Smooth muscle cell (in vitro differentiated cells): ENCODE measurements around the gene TEX38. TPM values are rescaled to one million over a fixed set of nuclear protein-coding genes. Genes with fewer than 3 reads are reported as not detected.

Experiments used
- DNase-seq: peaks from one replicate; lab custom pipeline; 2025; ENCODE audit not compliant: unreplicated experiment; lab: John Stamatoyannopoulos, UW
- H2AFZ ChIP-seq: fragments of 200-600 bp; sonication (generic); 2 replicates; pipeline ENCODE4 v1.6.0; 2016; ENCODE audit warnings: antibody characterized with exemption, low read depth, mild to moderate bottlenecking
- H3F3A ChIP-seq: fragments of 200-600 bp; sonication (generic); 2 replicates; pipeline ENCODE4 v1.6.0; 2017; ENCODE audit warnings: antibody characterized with exemption, low read depth
- H3K27ac ChIP-seq: fragments of 200-600 bp; sonication (generic); 2 replicates; pipeline ENCODE4 v1.5.1; 2016; ENCODE audit warnings: low read depth, mild to moderate bottlenecking
- H3K27me3 ChIP-seq: fragments of 200-600 bp; sonication (generic); 2 replicates; pipeline ENCODE4 v1.6.1; 2016; ENCODE audit warnings: low read depth, mild to moderate bottlenecking
- H3K36me3 ChIP-seq: fragments of 200-600 bp; sonication (generic); 2 replicates; pipeline ENCODE4 v1.5.1; 2016; ENCODE audit warnings: low read depth
- H3K4me1 ChIP-seq: fragments of 200-600 bp; sonication (generic); 2 replicates; pipeline ENCODE4 v1.5.1; 2016; ENCODE audit warnings: low read depth
- H3K4me2 ChIP-seq: fragments of 200-600 bp; sonication (generic); 2 replicates; pipeline ENCODE4 v1.6.0; 2016; ENCODE audit warnings: mild to moderate bottlenecking
- H3K4me3 ChIP-seq: fragments of 200-600 bp; sonication (generic); 2 replicates; pipeline ENCODE4 v1.5.1; 2016; ENCODE audit warnings: mild to moderate bottlenecking
- H3K79me2 ChIP-seq: fragments of 200-600 bp; sonication (generic); 2 replicates; pipeline ENCODE4 v1.6.0; 2016; ENCODE audit warnings: low read depth, mild to moderate bottlenecking
- H3K9ac ChIP-seq: fragments of 200-600 bp; sonication (generic); 2 replicates; pipeline ENCODE4 v1.6.0; 2016; ENCODE audit warnings: low read depth
- H3K9me3 ChIP-seq: fragments of 200-600 bp; sonication (generic); replicated peaks from 2 replicates; pipeline ENCODE4 v1.5.1; 2016; ENCODE audit warnings: low read depth
- H4K20me1 ChIP-seq: fragments of 200-600 bp; sonication (generic); 2 replicates; pipeline ENCODE4 v1.6.0; 2016; ENCODE audit warnings: low read depth
- CTCF ChIP-seq: fragments of 200-600 bp; sonication (generic); IDR thresholded peaks from 2 replicates; pipeline ENCODE4 v1.5.1; 2017; ENCODE audit warnings: borderline replicate concordance, mild to moderate bottlenecking, antibody characterized with exemption; ENCODE audit not compliant: insufficient read depth, poor library complexity, severe bottlenecking
- WGBS: methylation state at CpG from one replicate; pipeline ENCODE4 v1.1.7; 2016; ENCODE audit warnings: low lambda C conversion rate; 5-methylcytosine and 5-hydroxymethylcytosine counted together
- polyA plus RNA-seq: library from polyadenylated mRNA; unstranded; fragments of >200 nt; fragmentation: Nextera tagmentation; extraction: Ambion mirVana; gene quantifications from 2 replicates; pipeline ENCODE4 v1.2.1, GENCODE V29; 2016
- total RNA-seq: library from RNA; depleted of rRNA; stranded (reverse); fragments of >200 nt; gene quantifications from 2 replicates; pipeline ENCODE4 v1.2.3, GENCODE V29; 2014

The TEX38 gene
- total and polyA plus RNA-seq, 2 experiments from 2014 or later, result not detected

- Histone ChIP-seq H4K20me1 (no peaks in the 10 kb centered on the region), H3K4me2 (peak overlapping the region; percentile 3), H3K27me3 (no peaks in the 10 kb centered on the region), H3K79me2 (no peaks in the 10 kb centered on the region), H3K9ac (no peak overlapping the region), H3K4me3 (no peak overlapping the region), H3K4me1 (no peaks in the 10 kb centered on the region), H3F3A (no peaks in the 10 kb centered on the region), H3K9me3 (no peaks in the 10 kb centered on the region), H3K27ac (peak overlapping the region; percentile 65), H3K36me3 (no peaks in the 10 kb centered on the region), H2AFZ (no peak overlapping the region)
- no peak for DNase-seq
- no peak for TF ChIP-seq CTCF
Observed at GRCh38 chr1:46643368-46643775, 28.3 kb upstream of the TEX38 start.

DNA sequence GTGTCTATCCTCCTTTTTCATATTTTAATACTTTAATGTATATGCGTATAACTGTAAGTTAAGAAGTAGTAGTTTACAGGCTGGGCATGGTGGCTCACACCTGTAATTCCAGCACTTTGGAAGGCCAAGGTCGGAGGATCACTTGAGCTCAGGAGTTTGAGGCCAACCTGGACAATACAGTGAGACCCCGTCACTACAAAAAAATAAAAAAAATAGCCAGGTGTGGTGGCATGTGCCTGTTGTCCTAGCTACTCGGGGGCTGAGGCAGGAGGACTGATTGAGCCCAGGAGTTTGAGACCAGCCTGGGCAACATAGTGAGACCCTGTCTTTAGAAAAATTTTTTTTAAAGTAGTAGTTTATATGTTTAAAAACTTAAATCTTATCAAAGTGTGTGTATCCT is 25.8 kb upstream of the TEX38 start:
- no peaks in the 10 kb centered on the region for H4K20me1 ChIP-seq
- TF ChIP-seq CTCF, result no peak
- H3K4me1 ChIP-seq, result no peaks in the 10 kb centered on the region
- 97% methylated on average over 4 of the region's 4 CpGs for WGBS
- H3K27me3 ChIP-seq, result no peaks in the 10 kb centered on the region
- peaks cover 12% of the 10 kb centered on the region for H3K36me3 ChIP-seq
- no peaks in the 10 kb centered on the region for H3K9me3 ChIP-seq
- no peaks in the 10 kb centered on the region for H3F3A ChIP-seq
- no peak overlapping the region for H3K4me3 ChIP-seq
- no peak for DNase-seq
- no peaks in the 10 kb centered on the region for H3K79me2 ChIP-seq
- H2AFZ ChIP-seq, result no peak overlapping the region
- H3K9ac ChIP-seq, result no peak overlapping the region
- H3K4me2 ChIP-seq, result no peak overlapping the region
- H3K27ac ChIP-seq, result no peak overlapping the region

DNA sequence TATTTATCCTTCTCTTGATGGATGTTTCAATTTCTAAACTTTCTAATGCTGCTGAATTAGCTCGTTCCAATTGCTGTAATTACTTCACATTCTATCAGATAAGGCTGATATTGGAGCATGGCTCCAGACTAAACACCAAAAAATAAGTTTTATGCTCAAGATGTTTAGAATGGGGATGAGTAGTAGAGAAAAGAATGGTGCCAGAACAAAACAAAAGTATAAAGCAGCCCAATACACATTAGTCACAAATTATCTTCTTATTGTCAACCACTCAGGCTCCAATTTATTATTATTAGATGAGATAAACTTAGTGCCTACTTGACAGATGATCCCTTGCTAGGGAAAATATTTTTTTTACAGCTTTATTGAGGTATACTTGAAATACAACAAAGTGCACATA is 25.3 kb upstream of the TEX38 start:
- Histone ChIP-seq H4K20me1 (no peaks in the 10 kb centered on the region), H3K79me2 (no peaks in the 10 kb centered on the region), H2AFZ (no peak overlapping the region), H3K4me1 (no peaks in the 10 kb centered on the region), H3K36me3 (peaks cover 12% of the 10 kb centered on the region), H3K27me3 (no peaks in the 10 kb centered on the region), H3K27ac (no peak overlapping the region), H3K4me3 (no peak overlapping the region), H3K9me3 (no peaks in the 10 kb centered on the region), H3K4me2 (no peak overlapping the region), H3K9ac (no peak overlapping the region), H3F3A (no peaks in the 10 kb centered on the region)
- WGBS, result 75% methylated on average over 1 of the region's 1 CpG
- no peak for TF ChIP-seq CTCF
- DNase-seq, result no peak

DNA sequence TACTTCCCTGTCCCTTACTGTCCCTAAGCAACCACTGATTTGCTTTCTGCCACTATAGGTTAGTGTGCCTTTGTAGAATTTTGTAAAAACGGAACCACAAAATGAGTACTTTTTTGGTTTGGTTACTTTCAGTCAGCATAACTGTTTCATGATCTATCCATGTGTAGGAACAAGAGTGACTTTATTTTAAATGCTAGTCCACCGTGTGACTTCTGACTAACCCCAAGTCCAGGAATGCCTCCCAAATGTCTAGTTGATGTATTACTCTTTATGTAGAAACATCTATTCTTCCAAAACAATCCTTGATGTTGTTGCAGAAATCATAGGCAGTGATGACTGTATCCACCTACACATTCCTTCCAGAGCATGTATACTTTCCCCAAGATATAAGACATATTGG is 24.8 kb upstream of the TEX38 start:
- Histone ChIP-seq H3K27me3 (no peaks in the 10 kb centered on the region), H3K9ac (no peak overlapping the region), H2AFZ (no peak overlapping the region), H3K4me3 (no peak overlapping the region), H3F3A (no peaks in the 10 kb centered on the region), H3K4me1 (no peaks in the 10 kb centered on the region), H3K9me3 (no peaks in the 10 kb centered on the region), H3K79me2 (no peaks in the 10 kb centered on the region), H3K36me3 (peaks cover 12% of the 10 kb centered on the region), H4K20me1 (no peaks in the 10 kb centered on the region), H3K27ac (no peak overlapping the region), H3K4me2 (no peak overlapping the region)
- no peak for DNase-seq
- WGBS, result 90% methylated on average over 2 of the region's 2 CpGs
- TF ChIP-seq CTCF, result no peak
